PC-3 (cell line): ENCODE measurements around the gene ALKAL2.

Experiments used
- CTCF ChIP-seq: fragments of 300-600 bp; sonication (generic); conservative IDR thresholded peaks from 2 replicates; pipeline ENCODE4 v1.5.1; 2017; ENCODE audit warnings: antibody characterized with exemption, low read depth, mild to moderate bottlenecking, low read length
- EZH2 ChIP-seq: fragments of 300-600 bp; sonication (generic); IDR thresholded peaks from one replicate; pipeline ENCODE4 v1.6.1; 2017; ENCODE audit warnings: antibody characterized with exemption, mild to moderate bottlenecking, low read length; ENCODE audit not compliant: unreplicated experiment
- EZH2phosphoT487 ChIP-seq: fragments of 300-600 bp; sonication (generic); IDR thresholded peaks from 2 replicates; pipeline ENCODE4 v1.6.1; 2018; ENCODE audit warnings: mild to moderate bottlenecking, antibody characterized with exemption, low read length, borderline replicate concordance

- TF ChIP-seq CTCF (no peak), EZH2phosphoT487 (no peak), EZH2 (no peak)
Observed at GRCh38 chr2:313991-314390, 26.1 kb upstream of the ALKAL2 start.
